ENCODE data around the gene GPR18.
"Not testable (repeated sequence)": the region's sequence is repeated elsewhere in the genome, so short reads cannot be mapped to it uniquely, and the experiment has no call there.

Gene GPR18

DNA sequence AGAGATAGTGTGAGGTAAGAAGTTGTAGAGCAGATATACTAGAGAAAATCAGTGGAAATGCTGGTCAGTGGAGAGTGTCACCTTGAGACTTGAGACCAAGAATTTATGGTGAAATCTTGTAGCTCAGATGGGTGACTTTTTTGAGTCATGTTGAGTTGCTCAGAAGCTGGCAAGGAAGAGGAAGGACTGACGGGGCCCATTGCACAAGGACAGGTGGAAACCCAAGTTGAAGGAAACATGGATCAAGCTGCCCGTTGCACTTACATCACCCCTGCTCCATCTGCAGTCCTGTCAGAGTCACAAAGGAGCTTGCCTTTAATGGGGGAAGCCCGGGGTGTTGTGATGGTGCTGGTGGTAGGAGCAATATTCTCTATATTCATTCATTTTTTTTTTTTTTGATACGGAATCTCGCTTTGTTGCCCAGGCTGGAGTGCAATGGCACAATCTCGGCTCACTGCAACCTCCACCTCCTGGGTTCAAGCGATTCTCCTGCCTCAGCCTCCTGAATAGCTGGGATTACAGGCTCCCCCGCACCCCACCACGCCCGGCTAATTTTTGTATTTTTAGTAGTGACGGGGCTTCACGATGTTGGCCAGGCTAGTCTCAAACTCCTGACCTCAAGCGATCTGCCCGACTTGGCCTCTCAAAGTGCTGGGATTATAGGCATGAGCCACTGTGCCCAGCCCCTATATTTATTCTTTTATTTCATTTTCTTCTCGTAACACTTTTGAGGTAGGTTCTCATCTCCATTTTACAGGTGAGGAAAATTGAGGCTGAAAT lies 30.1 kb downstream of the GPR18 start:
- no peak for DNase-seq

DNA sequence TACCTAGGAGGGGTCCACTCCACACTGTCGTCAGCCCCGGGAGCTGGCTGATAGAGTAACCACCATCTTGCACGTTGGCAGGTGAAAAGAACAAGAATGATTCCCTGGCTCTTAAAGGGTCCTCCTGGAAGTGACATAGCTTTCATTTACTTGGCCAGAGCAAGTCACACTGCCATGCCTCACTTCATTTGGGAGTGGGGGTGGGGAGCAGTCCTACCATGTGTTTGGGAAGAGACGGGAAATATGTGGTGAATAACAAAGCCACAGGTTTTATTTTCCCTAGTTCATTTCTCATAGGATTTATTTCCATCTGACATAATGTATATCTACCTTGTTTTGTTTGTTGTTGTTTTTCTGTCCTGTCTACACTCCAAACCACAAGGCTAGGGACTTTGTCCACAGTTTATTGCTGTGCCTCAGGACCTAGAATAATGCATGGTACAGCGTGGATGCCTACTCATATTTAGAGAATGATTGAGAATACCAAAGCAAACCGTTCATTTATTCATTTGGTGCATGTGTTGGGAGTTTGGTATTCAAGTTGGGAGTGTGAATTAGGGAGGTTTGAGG lies 30.8 kb downstream of the GPR18 start:
- DNase-seq, result no peak

DNA sequence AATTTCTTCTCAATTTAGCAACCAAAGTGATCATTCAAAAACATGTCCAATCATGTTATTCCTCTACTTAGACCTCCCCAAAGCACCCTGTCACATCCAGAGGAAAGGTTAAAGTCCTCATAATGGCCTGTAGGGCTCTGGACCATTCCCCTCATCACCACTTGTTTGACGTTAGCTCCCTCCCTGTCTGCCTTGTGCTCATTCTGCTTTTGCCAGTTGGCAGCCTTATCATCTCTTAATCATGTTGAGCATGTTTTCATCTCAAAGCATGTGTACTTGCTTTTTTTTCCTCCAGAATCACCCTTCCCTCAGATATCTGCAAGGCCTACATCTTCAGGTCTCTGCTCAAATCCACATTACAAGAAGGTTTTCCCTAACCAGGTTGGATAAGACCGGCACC lies 31.7 kb downstream of the GPR18 start:
- DNase-seq, result no peak

DNA sequence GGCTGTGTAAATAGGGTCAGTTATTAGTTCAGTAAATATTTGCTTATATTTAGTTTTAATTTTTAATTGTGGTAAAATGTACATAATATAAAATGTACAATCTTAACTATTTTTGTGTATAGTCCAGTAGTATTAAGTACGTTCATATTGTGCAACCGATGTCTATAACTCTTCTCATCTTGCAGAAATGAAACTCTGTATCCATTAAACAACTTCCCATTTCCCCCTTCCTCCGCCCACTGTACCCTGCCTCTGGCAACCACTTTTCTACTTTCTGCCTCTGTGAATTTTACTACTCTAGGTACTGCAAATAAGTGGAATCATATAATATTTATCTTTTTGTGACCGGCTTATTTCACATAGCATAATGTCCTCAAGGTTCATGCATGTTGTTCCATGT lies 33.1 kb downstream of the GPR18 start:
- DNase-seq, result no peak

DNA sequence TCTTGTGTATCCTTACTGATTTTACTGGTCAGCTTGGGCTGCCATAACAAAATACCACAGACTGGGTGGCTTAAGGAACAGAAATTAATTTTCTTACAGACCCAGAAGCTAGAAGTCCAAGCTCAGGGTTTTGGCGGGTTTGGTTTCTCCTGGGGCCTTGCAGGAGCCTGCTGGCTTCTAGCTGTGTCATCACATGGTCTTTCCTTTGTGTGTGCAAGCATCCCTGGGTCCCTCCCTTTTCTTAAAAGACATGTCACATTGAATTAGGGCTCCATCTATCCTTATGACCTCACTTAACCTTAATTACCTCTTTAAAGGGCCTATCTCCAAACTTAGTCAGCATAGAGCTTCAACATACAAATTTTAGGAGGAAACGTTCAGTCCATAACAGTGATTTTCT lies 34.2 kb downstream of the GPR18 start:
- DNase-seq, result no peak

DNA sequence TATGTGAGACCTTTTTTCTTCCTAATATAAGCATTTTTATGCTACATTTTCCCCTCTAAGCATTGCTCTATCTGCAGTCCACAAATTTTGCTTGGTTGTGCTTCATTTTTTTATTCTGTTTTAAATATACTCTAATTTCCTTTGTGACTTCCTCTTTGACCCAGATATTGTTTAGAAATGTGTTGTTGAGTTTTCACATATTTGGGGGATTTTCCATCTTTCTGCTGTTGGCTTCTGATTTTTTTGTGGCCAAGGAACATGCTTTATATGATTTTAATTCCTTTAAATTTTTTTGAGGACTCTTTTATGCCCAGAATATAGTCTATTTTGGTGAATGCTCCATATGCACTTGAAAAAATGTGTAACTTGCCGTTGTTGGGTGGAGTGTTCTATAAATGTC lies 34.6 kb downstream of the GPR18 start:
- DNase-seq, result no peak

DNA sequence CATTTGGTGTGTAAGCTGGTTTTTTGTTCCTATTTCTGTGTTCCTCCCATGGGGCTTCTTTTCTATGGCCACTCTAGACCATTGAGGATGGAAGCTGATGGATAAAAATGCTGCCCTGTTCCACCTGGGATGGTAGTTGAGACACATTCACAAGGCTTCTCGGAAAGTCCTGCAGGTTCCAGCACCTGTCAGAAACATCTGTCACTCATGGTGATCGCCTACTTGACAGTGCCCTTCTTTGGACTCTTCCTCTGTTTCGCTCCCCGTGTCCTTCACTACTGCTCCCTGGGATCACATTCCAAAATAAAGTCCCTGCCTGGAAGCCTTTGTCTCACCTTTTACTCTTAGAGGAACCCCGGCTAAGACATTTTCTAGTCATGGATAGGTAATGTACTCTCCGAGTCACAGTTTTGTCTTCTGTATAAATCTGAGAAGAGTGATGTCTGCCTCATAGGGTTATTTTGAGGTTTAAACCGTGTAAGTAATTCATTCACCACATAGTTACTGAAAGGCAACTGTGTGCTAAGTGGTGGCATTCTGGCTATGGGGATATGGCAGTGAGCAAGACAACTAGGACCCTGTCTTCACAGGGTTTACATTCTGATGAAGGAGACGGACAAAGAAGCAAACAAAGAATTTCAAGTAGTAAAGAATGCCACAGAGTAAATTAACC lies 36.5 kb downstream of the GPR18 start:
- DNase-seq, result no peak

DNA sequence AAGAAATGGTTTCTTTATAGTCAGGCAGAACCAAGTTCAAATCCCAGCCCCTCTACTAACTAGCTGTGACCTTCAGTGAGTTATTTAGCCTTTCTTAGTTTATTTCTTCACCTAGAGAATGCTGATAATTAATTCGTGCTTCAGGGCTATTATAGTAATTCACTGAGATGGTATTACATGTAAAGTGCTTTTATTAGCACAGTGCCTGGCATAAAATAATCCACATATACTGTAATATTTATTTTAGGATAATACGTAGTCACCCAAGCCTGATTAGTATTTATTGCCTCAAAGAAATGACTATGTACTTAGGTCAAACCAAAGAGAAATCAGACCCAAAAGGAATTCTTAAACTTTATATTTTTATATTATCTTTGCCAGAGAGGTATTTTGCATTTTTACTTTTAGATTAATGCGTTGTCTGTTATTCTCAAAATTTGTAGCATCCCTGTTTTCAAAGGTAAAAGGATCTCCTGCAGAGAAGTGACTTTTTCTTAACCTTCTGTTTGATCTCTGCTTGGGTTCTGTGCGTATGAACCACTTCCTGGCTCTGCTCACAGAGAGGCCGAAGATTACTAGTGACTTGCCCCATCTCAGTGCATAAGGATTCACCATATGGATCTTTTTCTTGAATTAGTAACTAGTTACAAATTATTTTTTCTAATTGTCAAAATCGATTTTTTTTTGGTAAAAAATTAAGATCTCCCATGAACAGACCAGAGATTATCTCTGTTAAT lies 37.8 kb downstream of the GPR18 start:
- DNase-seq, result no peak

DNA sequence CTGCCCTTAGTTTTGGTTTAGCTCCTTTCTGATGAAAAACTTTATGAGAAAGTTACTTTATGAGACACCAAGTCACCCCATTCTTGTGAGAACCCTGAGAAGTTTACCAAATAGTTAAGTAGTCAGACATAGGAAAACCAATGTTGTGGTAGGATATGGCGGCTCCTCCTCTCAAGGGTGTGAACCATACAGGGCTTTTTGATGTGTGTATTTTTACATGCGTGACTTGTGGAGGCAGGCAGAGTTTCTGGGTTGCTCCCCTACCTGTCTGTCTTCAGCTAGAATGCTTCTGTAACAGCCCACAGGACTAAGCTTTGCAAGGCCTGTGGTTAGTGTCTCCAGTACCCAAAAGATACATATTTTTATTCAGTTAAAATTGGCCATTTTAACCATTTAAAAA lies 39.2 kb downstream of the GPR18 start:
- no peak for DNase-seq

DNA sequence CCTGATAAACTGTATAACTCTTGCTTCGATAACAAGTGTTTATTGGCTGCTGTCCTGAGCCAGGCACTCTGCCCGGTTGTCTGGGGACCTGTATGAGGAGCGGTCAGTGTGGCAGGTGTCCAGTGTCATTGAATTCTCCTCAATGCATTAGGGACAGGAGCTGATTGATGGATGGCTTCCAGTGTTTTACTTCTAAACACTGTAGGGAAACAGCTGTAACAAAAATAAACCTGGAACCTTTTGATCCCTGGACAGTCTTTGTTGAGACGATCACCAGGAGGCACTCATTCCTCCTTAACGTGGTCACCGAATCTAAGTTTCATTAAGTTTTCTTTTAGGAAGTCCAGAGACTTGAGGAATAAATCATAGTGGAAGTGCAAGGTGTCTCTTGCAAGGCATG lies 39.6 kb downstream of the GPR18 start:
- no peak for DNase-seq

DNA sequence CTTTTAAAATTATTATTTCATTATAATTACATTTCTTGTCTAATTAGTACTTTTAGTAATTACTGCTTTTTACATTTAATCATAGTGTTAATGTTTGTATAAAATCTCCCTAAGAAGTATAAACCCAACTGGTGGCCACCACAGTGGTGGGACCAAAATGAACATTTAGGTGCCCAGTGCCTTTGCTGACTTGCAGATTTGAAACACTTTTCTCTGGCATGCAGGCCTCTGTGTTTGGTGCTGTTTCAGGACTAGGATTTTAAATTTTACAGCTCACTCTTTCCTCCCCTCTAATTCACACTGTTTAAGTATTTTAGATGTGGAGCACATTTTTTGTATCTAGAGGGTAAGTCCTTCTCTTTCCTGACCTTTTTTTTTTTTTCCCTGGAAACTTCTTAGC lies 40.1 kb downstream of the GPR18 start:
- DNase-seq, result no peak

DNA sequence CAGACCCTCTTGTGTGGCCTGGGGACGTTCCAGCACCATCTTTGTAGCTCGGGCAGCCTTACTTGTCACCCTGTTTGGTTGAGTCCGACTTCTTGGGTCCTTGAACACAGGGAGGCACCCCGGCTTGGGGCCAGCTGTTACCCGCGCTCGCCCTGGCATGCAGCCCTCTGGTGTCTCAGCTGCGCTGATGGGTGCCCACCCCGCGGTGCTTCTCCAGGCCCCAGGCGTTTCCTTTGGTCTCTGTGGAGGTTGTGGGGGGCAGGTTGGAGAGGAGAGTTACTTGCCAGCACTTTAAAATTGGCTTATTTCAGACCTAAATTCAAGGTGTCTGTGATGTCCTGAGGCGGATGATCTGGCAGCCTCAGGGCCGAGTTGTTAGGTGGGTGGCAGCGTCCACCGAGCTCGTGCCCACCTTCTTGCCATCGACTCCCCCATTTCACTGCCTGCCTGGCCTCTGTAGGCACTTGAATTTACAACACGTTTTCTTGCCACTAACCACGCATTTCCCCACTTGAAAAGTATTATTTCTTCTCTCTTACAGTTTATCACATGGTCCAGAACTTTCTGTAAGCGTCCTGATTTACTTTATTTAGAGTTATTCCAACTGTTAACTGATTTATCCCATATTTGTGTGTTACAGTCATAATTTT lies 40.6 kb downstream of the GPR18 start:
- no peak for DNase-seq

DNA sequence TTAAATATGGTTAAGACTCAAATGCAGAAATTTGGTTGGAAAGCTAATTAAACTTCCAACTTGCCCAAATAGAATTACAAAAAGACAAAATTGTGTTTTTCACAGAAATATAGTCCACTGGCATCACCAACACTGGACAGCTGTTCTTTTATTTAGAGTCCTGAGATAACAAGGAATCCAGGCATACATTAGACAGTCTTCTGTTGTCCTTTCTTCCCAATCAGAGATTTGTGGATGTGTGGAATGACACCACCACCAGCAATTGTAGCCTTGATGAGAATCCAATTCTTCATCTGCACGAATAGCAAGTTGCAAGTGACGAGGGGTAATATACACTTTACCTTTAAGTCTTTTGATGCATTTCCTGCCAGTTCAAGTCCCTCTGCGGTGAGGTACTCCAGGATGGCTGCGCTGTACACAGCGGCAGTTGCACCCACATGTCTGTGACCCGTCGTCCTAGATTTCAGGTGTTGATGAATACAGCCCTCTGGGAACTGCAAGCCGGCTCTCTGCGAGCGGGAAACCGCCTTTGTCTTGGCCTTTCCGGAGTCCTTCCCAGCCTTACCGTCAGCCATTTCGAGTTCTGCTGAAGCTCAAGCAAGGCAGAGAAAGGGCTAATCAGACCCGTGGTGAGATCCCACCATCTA lies 42.9 kb downstream of the GPR18 start:
- DNase-seq, result no peak

DNA sequence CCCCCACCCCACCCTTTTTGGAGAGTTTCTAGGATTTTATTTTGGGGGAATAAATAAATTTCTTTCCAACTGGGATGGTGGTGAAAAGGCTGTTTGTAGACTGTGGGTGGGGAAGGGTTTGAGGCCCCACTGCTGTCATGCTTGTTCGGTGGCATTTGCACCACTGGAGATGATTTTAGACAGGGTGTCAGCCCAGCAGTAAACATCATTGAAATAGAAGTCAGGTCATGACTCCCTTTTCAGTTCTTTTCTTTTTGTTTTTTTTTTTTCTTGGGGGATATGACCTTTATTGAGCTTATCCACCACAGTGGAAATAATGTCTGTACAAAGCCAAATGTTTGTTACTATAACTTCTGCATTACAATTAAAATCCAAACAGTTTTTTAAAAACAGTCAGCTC lies 43.4 kb downstream of the GPR18 start:
- no peak for DNase-seq

DNA sequence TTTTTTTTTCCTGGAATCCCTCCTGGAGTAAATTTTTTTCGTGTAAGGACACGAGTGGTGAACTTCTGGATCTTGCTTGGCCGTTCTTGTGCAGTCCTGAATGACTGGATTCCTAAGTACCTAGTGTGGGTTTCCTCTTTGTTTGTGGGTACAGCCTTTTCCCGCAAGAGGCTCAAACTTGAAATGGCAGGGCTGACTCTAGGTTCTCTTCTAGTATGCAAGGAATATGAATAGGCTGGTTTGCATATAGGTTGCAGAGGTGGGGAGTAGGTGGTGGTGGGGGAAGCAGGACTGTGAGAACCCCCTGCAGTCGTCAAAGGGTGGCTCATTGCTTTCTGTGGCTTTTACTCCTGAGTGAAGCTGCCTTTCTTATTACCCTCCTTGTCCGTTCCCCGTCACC lies 43.9 kb downstream of the GPR18 start:
- DNase-seq, result no peak

DNA sequence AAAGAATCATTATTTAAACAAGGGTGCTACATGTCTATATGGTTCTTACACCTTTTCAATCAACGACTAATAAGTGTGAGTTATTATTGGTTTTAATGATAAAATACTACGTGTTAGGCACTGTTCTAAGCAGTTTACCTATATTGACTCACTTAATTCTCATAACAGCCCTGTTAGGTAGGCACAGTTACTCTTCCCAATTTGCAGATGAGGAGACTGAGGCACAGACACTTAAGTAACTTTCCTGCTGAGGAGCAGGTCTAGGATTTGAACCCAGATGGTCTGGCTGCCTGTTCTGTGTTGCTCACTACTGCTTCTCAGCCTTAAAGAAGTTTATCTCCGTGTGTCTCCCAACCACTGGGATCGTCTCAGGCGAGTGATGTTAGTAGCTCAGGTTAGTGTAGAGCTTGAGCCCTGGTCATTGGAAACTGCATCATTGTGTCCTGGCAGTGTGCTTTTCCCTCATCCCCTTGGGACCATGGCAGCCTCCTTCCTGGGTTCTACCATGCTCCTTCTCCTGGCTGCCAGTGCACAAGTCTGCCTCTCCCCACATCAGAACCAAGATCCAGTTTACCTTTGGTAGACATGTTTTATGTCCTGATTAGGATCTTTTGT lies 46.7 kb downstream of the GPR18 start:
- no peak for DNase-seq

DNA sequence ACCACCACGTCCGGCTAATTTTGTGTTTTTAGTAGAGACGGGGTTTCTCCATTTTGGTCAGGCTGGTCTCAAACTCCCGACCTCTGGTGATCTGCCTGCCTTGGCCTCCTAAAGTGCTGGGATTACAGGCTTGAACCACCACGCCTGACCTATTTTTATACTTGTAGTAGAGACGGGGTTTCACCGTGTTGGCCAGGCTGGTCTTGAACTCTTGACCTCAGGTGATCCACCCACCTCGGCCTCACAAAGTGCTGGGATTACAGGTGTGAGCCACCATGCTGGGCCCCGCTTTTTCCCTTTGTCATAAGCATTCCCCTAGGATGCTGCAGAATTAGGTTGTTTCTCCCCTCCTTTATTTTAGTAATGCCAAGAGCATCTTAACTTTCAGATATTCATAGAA lies 47.6 kb downstream of the GPR18 start:
- DNase-seq, result not testable (repeated sequence)

DNA sequence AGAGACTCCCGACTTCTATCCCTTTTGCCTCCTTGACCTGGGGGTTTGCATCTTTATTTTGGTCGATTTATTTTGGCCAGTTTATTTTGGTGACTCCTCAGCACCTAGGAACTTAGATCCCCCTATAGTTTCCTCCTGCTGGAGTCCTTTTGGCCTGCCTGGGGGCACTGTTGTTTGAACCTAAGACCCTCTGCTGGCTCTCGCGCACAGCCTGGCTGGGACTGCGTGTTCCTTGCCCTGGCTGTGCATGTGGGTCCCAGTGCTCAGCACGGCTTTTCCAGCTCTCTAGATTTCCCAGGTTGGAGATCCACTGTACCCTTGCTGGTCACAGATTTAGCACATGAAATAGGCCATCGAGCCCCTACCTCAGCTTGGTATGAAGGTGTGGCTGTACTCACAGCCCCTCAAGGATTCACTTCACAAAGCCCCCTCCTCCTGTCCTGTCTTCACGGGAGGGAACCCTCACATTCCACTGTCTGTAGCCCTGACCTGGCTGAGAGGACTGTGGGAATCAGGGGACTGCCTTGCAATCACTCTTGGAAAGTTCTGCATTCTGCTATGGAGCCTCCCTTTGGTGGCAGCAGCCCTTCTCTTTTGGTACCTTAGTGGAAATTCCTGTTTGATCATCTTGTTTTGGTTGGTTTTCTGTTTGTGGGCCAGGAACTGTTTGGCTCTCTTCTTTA lies 49.2 kb downstream of the GPR18 start:
- no peak for DNase-seq

DNA sequence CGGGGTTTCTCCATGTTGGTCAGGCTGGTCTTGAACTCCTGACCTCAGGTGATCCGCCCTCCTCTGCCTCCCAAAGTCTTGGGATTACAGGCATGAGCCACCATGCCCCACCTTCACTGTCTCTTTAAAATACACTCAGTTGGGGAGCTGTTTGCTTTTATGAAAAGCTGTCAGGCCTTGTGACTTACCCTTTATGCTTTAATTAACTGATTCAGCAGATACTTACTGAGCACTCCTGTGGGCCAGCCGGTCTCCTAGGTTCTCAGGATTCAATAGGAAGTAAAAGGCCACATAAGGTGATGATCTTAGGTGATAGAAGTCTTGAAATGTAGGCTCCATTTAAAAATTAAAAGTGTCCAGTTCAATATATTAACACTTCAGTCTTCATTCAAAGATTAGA lies 50.0 kb downstream of the GPR18 start:
- no peak for DNase-seq

DNA sequence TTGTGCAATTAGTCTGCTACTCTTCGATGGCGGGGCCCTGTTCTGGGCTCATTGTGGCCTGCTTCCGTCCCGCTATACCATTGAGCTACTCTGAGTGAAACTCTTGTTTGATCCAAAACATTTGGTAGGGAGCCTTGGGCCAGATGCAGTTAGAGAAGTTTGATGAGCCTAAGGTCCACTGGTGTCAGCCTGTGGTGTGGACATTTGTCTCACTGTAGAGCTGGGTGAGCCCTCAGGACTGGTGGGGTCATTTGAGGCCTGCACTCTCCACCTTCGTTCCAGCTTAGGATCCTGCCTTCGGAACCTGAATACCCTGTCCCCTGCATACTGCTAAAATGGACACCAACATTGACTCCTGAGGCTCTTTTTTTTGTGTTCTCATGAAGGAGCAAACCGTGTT lies 50.7 kb downstream of the GPR18 start:
- no peak for DNase-seq

DNA sequence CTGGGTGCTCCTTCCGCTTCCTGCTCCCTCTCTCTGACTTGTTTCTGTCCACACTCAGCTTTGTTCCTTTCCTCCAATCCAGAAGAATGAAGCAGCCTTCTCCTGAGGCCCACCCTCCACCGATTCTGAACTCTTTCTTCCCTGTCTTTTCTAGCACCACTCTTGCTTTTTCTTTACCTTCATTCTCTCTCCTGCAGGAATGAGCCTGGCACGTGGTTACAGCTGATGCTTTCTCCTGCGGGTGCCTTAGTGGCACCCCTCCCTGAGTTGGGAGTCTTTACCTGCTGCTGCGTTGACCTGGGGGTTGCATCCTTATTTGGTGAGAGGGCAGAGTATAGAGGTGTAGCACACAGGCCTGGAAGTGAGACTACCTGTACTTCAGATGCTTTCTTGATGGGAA lies 51.3 kb downstream of the GPR18 start:
- DNase-seq, result no peak

DNA sequence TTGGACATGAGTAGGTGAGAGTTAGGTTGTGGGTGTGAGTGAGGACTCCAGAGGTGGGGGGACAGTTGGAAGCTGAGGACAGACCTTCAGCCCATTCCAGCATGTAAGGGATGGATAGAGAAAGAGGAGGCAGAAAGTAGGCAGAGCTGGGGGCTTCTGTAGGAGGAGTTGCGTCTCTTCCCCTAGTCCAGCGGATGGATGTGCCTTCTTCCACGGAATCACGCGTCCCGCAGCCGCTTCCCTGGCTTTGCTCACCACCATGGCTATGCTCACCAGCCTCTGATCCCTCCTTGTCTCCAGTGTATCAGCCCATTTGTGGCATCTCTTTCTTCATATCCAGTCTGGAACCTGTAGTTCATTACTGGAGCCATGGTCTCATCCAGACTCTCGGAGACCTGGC lies 52.0 kb downstream of the GPR18 start:
- DNase-seq, result no peak
